Tibial artery (tissue), 4 donors: ENCODE data around the gene RPA3.

Experiments used
- DNase-seq, 2 donors: peaks; one replicate each; pipeline ENCODE4 v3.0.0-alpha.2; 2019
- H3K27ac ChIP-seq, 2 donors: fragments of 200-600 bp; sonication (generic) in 1 of 2; 1 replicate in 1 of 2; 2 replicates in 1 of 2; pipeline ENCODE4 v1.5.1; 2018 to 2019; ENCODE audit warnings: mild to moderate bottlenecking in 1 of 2
- H3K27me3 ChIP-seq, 2 donors: fragments of 200-600 bp; sonication (generic) in 1 of 2; one replicate each; pipeline versions ENCODE4 v1.5.1 to v1.6.0; 2016 to 2019
- H3K36me3 ChIP-seq, 3 donors: fragments of 200-600 bp; sonication (generic) in 2 of 3; one replicate each; pipeline ENCODE4 v1.5.1; 2016 to 2019; ENCODE audit warnings: mild to moderate bottlenecking in 2 of 3
- H3K4me1 ChIP-seq, 4 donors: fragments of 200-600 bp; sonication (generic) in 2 of 4; 1 replicate in 3 of 4; 2 replicates in 1 of 4; pipeline ENCODE4 v1.5.1; 2016 to 2019
- H3K4me3 ChIP-seq, 2 donors: fragments of 200-600 bp; sonication (generic) in 1 of 2; 1 replicate in 1 of 2; 2 replicates in 1 of 2; pipeline ENCODE4 v1.5.1; 2018 to 2019; ENCODE audit warnings: mild to moderate bottlenecking in 2 of 2
- H3K9me3 ChIP-seq, 3 donors: fragments of 200-600 bp; sonication (generic) in 1 of 3; one replicate each; pipeline ENCODE4 v1.5.1; 2016 to 2019
- intact Hi-C: fragments of 100-400 bp; cut with DNase I; formaldehyde crosslinking; loops from one replicate; pipeline ENCODE4 v1.15.0; 2023; ENCODE audit warnings: low total_unique reads
- TF ChIP-seq, protein P1 (sequence below), 2 experiments: fragments of 200-600 bp in 1 of 2; fragments of 450-650 bp in 1 of 2; IDR thresholded peaks; one replicate each; pipeline ENCODE4 v1.5.1; 2017 to 2019; ENCODE audit warnings: antibody characterized with exemption in 2 of 2, mild to moderate bottlenecking in 1 of 2, moderate library complexity in 1 of 2

Gene RPA3

DNA sequence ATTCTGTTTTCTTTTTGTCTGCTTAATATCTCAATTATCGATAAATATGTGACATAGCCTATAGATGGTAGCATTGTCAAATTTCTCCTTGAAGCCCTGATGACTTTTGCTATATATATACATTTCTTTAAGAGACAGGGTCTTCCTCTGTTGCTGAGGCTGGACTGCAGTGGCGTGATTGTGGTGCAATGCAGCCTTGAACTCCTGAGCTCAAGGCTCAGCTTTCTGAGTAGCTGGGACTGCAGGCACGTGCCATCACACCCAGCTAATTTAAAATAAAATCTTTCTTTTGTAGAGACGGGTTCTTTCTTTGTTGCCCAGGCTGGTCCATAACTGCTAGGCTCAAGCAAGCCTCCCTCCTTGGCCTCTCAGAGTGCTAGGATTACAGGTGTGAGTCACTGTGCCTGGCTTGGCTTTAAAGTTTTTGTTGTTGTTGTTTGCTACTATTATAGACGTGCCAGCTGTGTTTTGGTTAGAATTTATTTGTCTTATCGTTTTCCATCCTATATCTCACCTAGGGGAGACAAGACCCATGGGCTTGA lies 70.8 kb downstream of the RPA3 start:
- DNase-seq = no peak
- TF ChIP-seq, protein P1, sequence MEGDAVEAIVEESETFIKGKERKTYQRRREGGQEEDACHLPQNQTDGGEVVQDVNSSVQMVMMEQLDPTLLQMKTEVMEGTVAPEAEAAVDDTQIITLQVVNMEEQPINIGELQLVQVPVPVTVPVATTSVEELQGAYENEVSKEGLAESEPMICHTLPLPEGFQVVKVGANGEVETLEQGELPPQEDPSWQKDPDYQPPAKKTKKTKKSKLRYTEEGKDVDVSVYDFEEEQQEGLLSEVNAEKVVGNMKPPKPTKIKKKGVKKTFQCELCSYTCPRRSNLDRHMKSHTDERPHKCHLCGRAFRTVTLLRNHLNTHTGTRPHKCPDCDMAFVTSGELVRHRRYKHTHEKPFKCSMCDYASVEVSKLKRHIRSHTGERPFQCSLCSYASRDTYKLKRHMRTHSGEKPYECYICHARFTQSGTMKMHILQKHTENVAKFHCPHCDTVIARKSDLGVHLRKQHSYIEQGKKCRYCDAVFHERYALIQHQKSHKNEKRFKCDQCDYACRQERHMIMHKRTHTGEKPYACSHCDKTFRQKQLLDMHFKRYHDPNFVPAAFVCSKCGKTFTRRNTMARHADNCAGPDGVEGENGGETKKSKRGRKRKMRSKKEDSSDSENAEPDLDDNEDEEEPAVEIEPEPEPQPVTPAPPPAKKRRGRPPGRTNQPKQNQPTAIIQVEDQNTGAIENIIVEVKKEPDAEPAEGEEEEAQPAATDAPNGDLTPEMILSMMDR (IDR thresholded peaks at IDR 0.05) = no peak
- no peaks in the 10 kb centered on the region for H3K4me1 ChIP-seq
- no peak overlapping the region for H3K27ac ChIP-seq
- H3K9me3 ChIP-seq = no peaks in the 10 kb centered on the region
- intact Hi-C loops = loop anchor here (10.0 kb wide), 1 partner anchor 317 kb away; the partner anchor contains the start of gene GLCCI1
- no peaks in the 10 kb centered on the region for H3K36me3 ChIP-seq
- H3K4me3 ChIP-seq = no peak overlapping the region
- no peaks in the 10 kb centered on the region for H3K27me3 ChIP-seq

- Histone ChIP-seq H3K4me1 (peaks cover 0 to 15% (median 2%) of the 10 kb centered on the region in 4 donors), H3K36me3 (no peaks in the 10 kb centered on the region), H3K4me3 (no peak overlapping the region), H3K27me3 (no peaks in the 10 kb centered on the region), H3K9me3 (no peaks in the 10 kb centered on the region), H3K27ac (no peak overlapping the region)
- TF ChIP-seq, protein P1 (IDR thresholded peaks at IDR 0.05) = no peak
- no peak for DNase-seq
- intact Hi-C loops = loop anchor here (10.0 kb wide), 1 partner anchor 323 kb away; the partner anchor contains the start of gene GLCCI1
These were observed 76.3 kb downstream of the RPA3 start for GRCh38 chr7:7642081-7642480.

- H3K27ac ChIP-seq = peak overlapping the region; percentile 86 to 90
- intact Hi-C loops = loop anchor here (10.0 kb wide), 1 partner anchor 324 kb away; the partner anchor contains the start of gene GLCCI1
- no peaks in the 10 kb centered on the region for H3K9me3 ChIP-seq
- no peaks in the 10 kb centered on the region for H3K27me3 ChIP-seq
- peaks cover 0 to 15% (median 2%) of the 10 kb centered on the region in 4 donors for H3K4me1 ChIP-seq
- H3K36me3 ChIP-seq = peaks cover 0 to 3% (median under 1%) of the 10 kb centered on the region in 3 donors
- TF ChIP-seq, protein P1 (IDR thresholded peaks at IDR 0.05) = no peak
- DNase-seq = no peak
- peak overlapping the region; percentile 69 to 77 for H3K4me3 ChIP-seq
These were observed 77.2 kb downstream of the RPA3 start for GRCh38 chr7:7641129-7641663.

- Histone ChIP-seq H3K27me3 (no peaks in the 10 kb centered on the region), H3K36me3 (peaks cover 0 to 10% (median 6%) of the 10 kb centered on the region in 3 donors), H3K4me3 (peak within 1 kb of the TSS; percentile 69 to 77), H3K27ac (peak within 1 kb of the TSS; percentile 86 to 90), H3K9me3 (no peaks in the 10 kb centered on the region), H3K4me1 (peaks cover 0 to 15% (median 2%) of the 10 kb centered on the region in 4 donors)
- intact Hi-C loops = loop anchor here (10.0 kb wide), 1 partner anchor 324 kb away; the partner anchor contains the start of gene GLCCI1
- TF ChIP-seq, protein P1 (IDR thresholded peaks at IDR 0.05) = peak in 1 of 2 experiments; percentile 6
- DNase-seq = peak; percentile 99
These were observed 77.9 kb downstream of the RPA3 start, which contains the start of gene UMAD1 for GRCh38 chr7:7640221-7641128. Gene UMAD1, plus strand, starts transcription at chr7:7640752. Its CDS starts 32,620 bp downstream, at chr7:7673372.

- peak overlapping the region; percentile 86 to 90 for H3K27ac ChIP-seq
- intact Hi-C loops = loop anchor here (10.0 kb wide), 1 partner anchor 325 kb away; the partner anchor contains the start of gene GLCCI1
- H3K4me1 ChIP-seq = peaks cover 0 to 15% (median 2%) of the 10 kb centered on the region in 4 donors
- DNase-seq = no peak
- TF ChIP-seq, protein P1 (IDR thresholded peaks at IDR 0.05) = no peak
- H3K4me3 ChIP-seq = peak overlapping the region; percentile 69 to 77
- no peaks in the 10 kb centered on the region for H3K27me3 ChIP-seq
- no peaks in the 10 kb centered on the region for H3K9me3 ChIP-seq
- H3K36me3 ChIP-seq = peaks cover 0 to 16% (median 6%) of the 10 kb centered on the region in 3 donors
These were observed 78.6 kb downstream of the RPA3 start for GRCh38 chr7:7639847-7640220.
